Mesenchymal stem cell (in vitro differentiated cells and primary cell): Measurements from ENCODE around the gene APOBEC3C.

ENCODE experiments used
- DNase-seq: peaks from one replicate; pipeline ENCODE4 v3.0.0-alpha.2; 2013
- H2AFZ ChIP-seq: one replicate; pipeline ENCODE4 v1.6.1; 2013; ENCODE audit warnings: low read depth, mild to moderate bottlenecking, control low read depth, inconsistent platforms, low read length, moderate library complexity
- H2AK5ac ChIP-seq: 2 replicates; pipeline ENCODE4 v1.6.1; 2013; ENCODE audit warnings: low read length, moderate library complexity, mild to moderate bottlenecking, inconsistent platforms; ENCODE audit not compliant: severe bottlenecking
- H2BK120ac ChIP-seq: one replicate; pipeline ENCODE4 v1.6.1; 2013; ENCODE audit warnings: low read depth, mild to moderate bottlenecking, inconsistent platforms, low read length, moderate library complexity
- H2BK12ac ChIP-seq, 2 experiments: one replicate each; pipeline ENCODE4 v1.6.1; 2013; ENCODE audit warnings: inconsistent platforms in 2 of 2, low read length in 2 of 2, mild to moderate bottlenecking in 2 of 2, moderate library complexity in 2 of 2, control low read depth in 1 of 2
- H2BK15ac ChIP-seq: one replicate; pipeline ENCODE4 v1.6.1; 2013; ENCODE audit warnings: mild to moderate bottlenecking, low read depth, inconsistent platforms; ENCODE audit not compliant: poor library complexity, severe bottlenecking
- H2BK5ac ChIP-seq: 2 replicates; pipeline ENCODE4 v1.6.1; 2013; ENCODE audit warnings: low read depth, mild to moderate bottlenecking, low read length, control low read depth, inconsistent platforms; ENCODE audit not compliant: poor library complexity, severe bottlenecking
- H3K14ac ChIP-seq, 2 experiments: one replicate each; pipeline ENCODE4 v1.6.1; 2013; ENCODE audit warnings: inconsistent platforms in 2 of 2, low read length in 2 of 2, control low read depth in 1 of 2, mild to moderate bottlenecking in 1 of 2, moderate library complexity in 1 of 2
- H3K18ac ChIP-seq, 2 experiments: one replicate each; pipeline ENCODE4 v1.6.1; 2013; ENCODE audit warnings: inconsistent platforms in 2 of 2, low read length in 2 of 2, control low read depth in 1 of 2, low read depth in 1 of 2, mild to moderate bottlenecking in 1 of 2
- H3K23ac ChIP-seq, 2 experiments: one replicate each; pipeline ENCODE4 v1.6.1; 2013; ENCODE audit warnings: inconsistent platforms in 2 of 2, low read length in 2 of 2, mild to moderate bottlenecking in 2 of 2, moderate library complexity in 2 of 2, control low read depth in 1 of 2
- H3K27ac ChIP-seq: 2 replicates; pipeline ENCODE4 v1.5.1; 2013; ENCODE audit warnings: mild to moderate bottlenecking, moderate library complexity, low read length, control low read depth, inconsistent platforms; ENCODE audit not compliant: poor library complexity, severe bottlenecking
- H3K27me3 ChIP-seq, 2 experiments: 2 replicates each; pipeline versions ENCODE4 v1.6.1 to v1.7.0; 2013; ENCODE audit warnings: low read length in 2 of 2, mild to moderate bottlenecking in 2 of 2, moderate library complexity in 2 of 2, control low read depth in 1 of 2, inconsistent platforms in 1 of 2; ENCODE audit not compliant: control insufficient read depth in 1 of 2, insufficient read depth in 1 of 2
- H3K36me3 ChIP-seq, 2 experiments: 2 replicates each; pipeline versions ENCODE4 v1.6.1 to v1.7.0; 2013; ENCODE audit warnings: low read length in 2 of 2, control low read depth in 1 of 2, inconsistent platforms in 1 of 2, low read depth in 1 of 2, mild to moderate bottlenecking in 1 of 2; ENCODE audit not compliant: insufficient read depth in 2 of 2, control insufficient read depth in 1 of 2
- H3K4ac ChIP-seq, 2 experiments: one replicate each; pipeline ENCODE4 v1.6.1; 2013; ENCODE audit warnings: inconsistent platforms in 2 of 2, low read length in 2 of 2, mild to moderate bottlenecking in 2 of 2, moderate library complexity in 2 of 2, control low read depth in 1 of 2, low read depth in 1 of 2
- H3K4me1 ChIP-seq: 2 replicates; pipeline ENCODE4 v1.6.1; 2013; ENCODE audit warnings: low read depth, low read length, control low read depth; ENCODE audit not compliant: control insufficient read depth, insufficient read depth
- H3K4me2 ChIP-seq: 2 replicates; pipeline ENCODE4 v1.6.1; 2013; ENCODE audit warnings: low read length, mild to moderate bottlenecking, inconsistent platforms; ENCODE audit not compliant: poor library complexity, severe bottlenecking
- H3K4me3 ChIP-seq, 2 experiments: 2 replicates each; pipeline versions ENCODE4 v1.5.1 to v1.7.0; 2013; ENCODE audit warnings: low read length in 2 of 2, mild to moderate bottlenecking in 2 of 2, control low read depth in 1 of 2, low read depth in 1 of 2; ENCODE audit not compliant: insufficient read depth in 1 of 2
- H3K79me1 ChIP-seq: replicated peaks from 2 replicates; pipeline ENCODE4 v1.6.1; 2013; ENCODE audit warnings: mild to moderate bottlenecking, control low read depth, low read length, inconsistent platforms; ENCODE audit not compliant: poor library complexity, severe bottlenecking
- H3K9ac ChIP-seq: 2 replicates; pipeline ENCODE4 v1.7.0; 2013; ENCODE audit warnings: mild to moderate bottlenecking, low read length, moderate library complexity
- H3K9me3 ChIP-seq: 2 replicates; pipeline ENCODE4 v1.7.0; 2013; ENCODE audit warnings: mild to moderate bottlenecking, low read length; ENCODE audit not compliant: control insufficient read depth
- H4K8ac ChIP-seq: one replicate; pipeline ENCODE4 v1.6.1; 2013; ENCODE audit warnings: inconsistent platforms, mild to moderate bottlenecking, low read length, moderate library complexity
- H4K91ac ChIP-seq: one replicate; pipeline ENCODE4 v1.6.1; 2013; ENCODE audit warnings: mild to moderate bottlenecking, low read length, inconsistent platforms
- WGBS: methylation state at CpG from one replicate; pipeline ENCODE4 v1.1.7; 2013; ENCODE audit warnings: mixed read lengths; 5-methylcytosine and 5-hydroxymethylcytosine counted together

APOBEC3C gene

DNA sequence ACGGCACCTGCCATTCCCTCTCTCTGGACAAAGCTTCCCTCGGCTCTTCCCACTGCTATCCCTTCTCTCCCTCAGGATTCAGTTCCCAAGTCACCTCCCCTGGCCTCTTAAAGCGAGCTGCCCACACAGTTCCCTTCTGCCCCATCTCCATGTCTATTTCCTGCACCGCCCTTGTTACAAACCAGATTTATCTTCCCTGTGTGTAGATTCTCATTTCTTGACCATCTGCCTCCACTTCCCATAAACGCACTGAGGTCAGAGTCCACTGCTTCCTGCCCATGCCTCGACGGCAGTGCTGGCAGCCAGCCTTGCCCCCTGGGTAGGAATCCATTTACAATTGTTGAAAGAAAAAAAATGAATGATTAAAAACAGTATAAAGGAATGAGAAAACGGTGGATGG, 43.5 kb upstream of the APOBEC3C start:
- Histone ChIP-seq H2BK15ac (no peak overlapping the region), H2BK12ac (no peak overlapping the region), H3K23ac (no peak overlapping the region), H3K27ac (no peak overlapping the region), H3K36me3 (no peaks in the 10 kb centered on the region), H3K4me1 (no peaks in the 10 kb centered on the region), H3K4me3 (no peak overlapping the region), H3K79me1 (no peaks in the 10 kb centered on the region), H2BK120ac (no peak overlapping the region), H3K4me2 (no peak overlapping the region), H3K9me3 (peaks cover 4% of the 10 kb centered on the region), H4K91ac (no peak overlapping the region), H3K4ac (no peak overlapping the region), H3K9ac (no peak overlapping the region), H3K14ac (no peak overlapping the region), H2AK5ac (no peak overlapping the region), H3K27me3 (peaks cover 46 to 77% of the 10 kb centered on the region in 2 experiments), H2AFZ (no peak overlapping the region), H4K8ac (no peak overlapping the region), H2BK5ac (no peak overlapping the region), H3K18ac (no peak overlapping the region)
- WGBS = 80% methylated on average over 8 of the region's 8 CpGs
- no peak for DNase-seq

DNA sequence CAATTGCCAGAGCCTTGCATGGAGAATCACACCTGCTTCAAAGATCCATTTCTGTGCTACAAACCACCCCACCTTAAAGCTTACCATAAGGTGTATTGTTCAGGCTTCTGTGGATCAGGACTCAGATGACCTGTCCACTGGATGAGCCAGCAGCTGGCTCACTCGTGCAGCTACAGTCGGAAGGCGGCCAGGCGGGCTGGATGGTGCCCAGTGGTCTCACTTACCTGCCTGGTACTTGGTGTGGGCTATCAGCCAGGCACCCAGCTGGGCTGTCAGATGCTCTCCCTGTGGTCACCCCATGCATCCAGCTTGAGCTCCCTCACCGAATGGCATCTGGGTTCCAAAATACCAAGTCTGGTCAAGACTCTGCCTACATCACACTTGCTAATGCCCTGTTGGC, 42.9 kb upstream of the APOBEC3C start:
- DNase-seq = no peak
- no peaks in the 10 kb centered on the region for H3K4me1 ChIP-seq

DNA sequence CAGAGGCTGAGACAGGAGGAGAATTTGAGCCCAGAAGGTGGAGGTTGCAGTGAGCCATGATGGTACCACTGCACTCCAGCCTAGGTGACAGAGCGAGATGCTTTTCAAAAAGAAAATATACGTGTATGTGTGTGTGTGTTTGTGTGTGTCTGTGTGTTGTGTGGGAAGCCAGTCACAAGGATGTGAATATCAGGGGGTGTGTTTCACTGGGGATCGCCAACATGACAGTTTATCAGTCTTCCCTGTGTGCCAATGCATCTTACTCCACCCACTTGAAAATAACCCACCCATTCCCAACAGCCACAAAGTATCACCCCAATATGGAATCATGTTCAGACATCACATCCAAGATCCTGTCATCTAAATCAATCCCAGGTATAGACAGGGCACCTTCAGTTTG, 42.3 kb upstream of the APOBEC3C start:
- DNase-seq = no peak
- no peak overlapping the region for H3K23ac ChIP-seq
- 100% methylated on average over 2 of the region's 3 CpGs for WGBS

More for the DNA sequence above, 42.9 kb upstream of the APOBEC3C start:
- H3K9me3 ChIP-seq = peaks cover 11% of the 10 kb centered on the region
- no peak overlapping the region for H3K4me2 ChIP-seq
- no peak overlapping the region for H2AK5ac ChIP-seq
- no peak overlapping the region for H3K18ac ChIP-seq
- no peak overlapping the region for H4K91ac ChIP-seq
- no peaks in the 10 kb centered on the region for H3K79me1 ChIP-seq
- no peak overlapping the region for H2BK120ac ChIP-seq
- WGBS = 85% methylated on average over 5 of the region's 5 CpGs
- no peak overlapping the region for H3K9ac ChIP-seq
- H3K14ac ChIP-seq = no peak overlapping the region
- H2AFZ ChIP-seq = no peak overlapping the region
- H2BK12ac ChIP-seq = no peak overlapping the region
- H3K27ac ChIP-seq = no peak overlapping the region
- no peak overlapping the region for H3K4me3 ChIP-seq
- H2BK5ac ChIP-seq = no peak overlapping the region
- H3K27me3 ChIP-seq = peaks cover 39 to 71% of the 10 kb centered on the region in 2 experiments
- no peak overlapping the region for H4K8ac ChIP-seq
- no peaks in the 10 kb centered on the region for H3K36me3 ChIP-seq
- no peak overlapping the region for H3K4ac ChIP-seq
- H2BK15ac ChIP-seq = no peak overlapping the region
- no peak overlapping the region for H3K23ac ChIP-seq

DNA sequence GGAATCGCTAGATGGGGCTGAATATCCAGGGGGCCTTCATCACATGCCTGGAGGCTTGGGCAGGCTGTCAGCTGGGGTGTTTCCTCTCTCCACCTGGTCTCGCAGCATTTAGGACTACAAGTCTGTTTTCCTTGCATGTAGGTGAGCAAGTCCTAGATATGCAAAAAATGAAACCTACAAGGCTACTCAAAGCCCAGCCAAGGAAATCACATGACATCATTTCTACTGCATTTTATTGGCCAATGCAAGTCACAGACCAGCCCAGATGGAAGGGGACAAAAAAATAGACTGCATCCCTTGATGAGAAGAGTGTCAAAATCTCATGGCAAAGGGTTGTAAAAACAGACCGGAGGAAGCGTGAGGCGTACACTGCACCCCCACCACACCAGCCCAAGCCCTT, 41.5 kb upstream of the APOBEC3C start:
- H3K14ac ChIP-seq = no peak overlapping the region
- no peak overlapping the region for H2BK15ac ChIP-seq
- H2AK5ac ChIP-seq = no peak overlapping the region
- H2AFZ ChIP-seq = no peak overlapping the region
- H3K27me3 ChIP-seq = peaks cover 26 to 58% of the 10 kb centered on the region in 2 experiments
- no peaks in the 10 kb centered on the region for H3K36me3 ChIP-seq
- H3K23ac ChIP-seq = no peak overlapping the region
- H3K18ac ChIP-seq = no peak overlapping the region
- no peaks in the 10 kb centered on the region for H3K79me1 ChIP-seq
- WGBS = 97% methylated on average over 5 of the region's 5 CpGs
- no peak overlapping the region for H3K27ac ChIP-seq
- H3K4me2 ChIP-seq = no peak overlapping the region
- no peak overlapping the region for H2BK12ac ChIP-seq
- H4K91ac ChIP-seq = no peak overlapping the region
- no peak overlapping the region for H3K4ac ChIP-seq
- H3K9me3 ChIP-seq = peaks cover 11% of the 10 kb centered on the region
- H3K4me3 ChIP-seq = no peak overlapping the region
- no peak for DNase-seq
- H3K9ac ChIP-seq = no peak overlapping the region
- no peak overlapping the region for H4K8ac ChIP-seq
- no peaks in the 10 kb centered on the region for H3K4me1 ChIP-seq
- no peak overlapping the region for H2BK120ac ChIP-seq
- H2BK5ac ChIP-seq = no peak overlapping the region

More for the DNA sequence above, 42.3 kb upstream of the APOBEC3C start:
- Histone ChIP-seq H2BK12ac (no peak overlapping the region), H2AK5ac (no peak overlapping the region), H3K14ac (no peak overlapping the region), H3K4me2 (no peak overlapping the region), H2BK15ac (no peak overlapping the region), H3K18ac (no peak overlapping the region), H3K9me3 (peaks cover 11% of the 10 kb centered on the region), H3K36me3 (no peaks in the 10 kb centered on the region), H3K4ac (no peak overlapping the region), H2BK120ac (no peak overlapping the region), H3K27ac (no peak overlapping the region), H3K27me3 (peaks cover 33 to 65% of the 10 kb centered on the region in 2 experiments), H3K4me1 (no peaks in the 10 kb centered on the region), H4K8ac (no peak overlapping the region), H4K91ac (no peak overlapping the region), H2BK5ac (no peak overlapping the region), H3K4me3 (no peak overlapping the region), H3K79me1 (no peaks in the 10 kb centered on the region), H3K9ac (no peak overlapping the region), H2AFZ (no peak overlapping the region)
